GM18858 (cell line): ENCODE results near the gene CLCN7.

Source experiments
- ATAC-seq: cut with Tn5 transposase; IDR thresholded peaks from one replicate; pipeline ENCODE4 v1.9.1; 2021; ENCODE audit not compliant: unreplicated experiment

The CLCN7 gene

GRCh38 chr16:1465567-1465915, 9.3 kb downstream of the CLCN7 start:
- no peak for ATAC-seq

GRCh38 chr16:1464894-1465566, 9.8 kb downstream of the CLCN7 start:
- ATAC-seq: no peak

GRCh38 chr16:1464196-1464893, 10.5 kb downstream of the CLCN7 start:
- ATAC-seq: no peak

GRCh38 chr16:1461146-1461545, 13.7 kb downstream of the CLCN7 start:
- no peak for ATAC-seq

- ATAC-seq: no peak
Observed at GRCh38 chr16:1460602-1461138, 14.2 kb downstream of the CLCN7 start.

GRCh38 chr16:1459967-1460366, 14.9 kb downstream of the CLCN7 start:
- no peak for ATAC-seq

- no peak for ATAC-seq
Observed at GRCh38 chr16:1458977-1459341, 15.9 kb downstream of the CLCN7 start.

GRCh38 chr16:1458336-1458976, 16.4 kb downstream of the CLCN7 start:
- no peak for ATAC-seq

- ATAC-seq: no peak
Observed at GRCh38 chr16:1457489-1458245, 17.2 kb downstream of the CLCN7 start.

- ATAC-seq: no peak
Observed at GRCh38 chr16:1456951-1457350, 17.9 kb downstream of the CLCN7 start.

- no peak for ATAC-seq
Observed at GRCh38 chr16:1455190-1456171, 19.3 kb downstream of the CLCN7 start.

GRCh38 chr16:1454561-1454960, 20.3 kb downstream of the CLCN7 start:
- ATAC-seq: no peak

- no peak for ATAC-seq
Observed at GRCh38 chr16:1453316-1453715, 21.5 kb downstream of the CLCN7 start.

- no peak for ATAC-seq
Observed at GRCh38 chr16:1452530-1452929, 22.3 kb downstream of the CLCN7 start.

- no peak for ATAC-seq
Observed at GRCh38 chr16:1451702-1452392, 23.0 kb downstream of the CLCN7 start.

GRCh38 chr16:1450841-1451240, 24.0 kb downstream of the CLCN7 start:
- ATAC-seq: no peak

GRCh38 chr16:1450218-1450617, 24.6 kb downstream of the CLCN7 start:
- ATAC-seq: no peak

GRCh38 chr16:1449201-1449788, 25.5 kb downstream of the CLCN7 start:
- ATAC-seq: no peak

- no peak for ATAC-seq
Observed at GRCh38 chr16:1448536-1449116, 26.2 kb downstream of the CLCN7 start.
